Rectal smooth muscle tissue (tissue), 1 donor: Measurements from ENCODE around the gene SET.
A peak's percentile ranks its signal among the peaks of the same experiment; 100 is the strongest.

ENCODE experiments used
- H3K27ac ChIP-seq: one replicate; pipeline ENCODE4 v1.7.0; 2013; ENCODE audit warnings: low read depth, low read length, inconsistent platforms
- H3K27me3 ChIP-seq: one replicate; pipeline ENCODE4 v1.7.0; 2013; ENCODE audit warnings: low read length; ENCODE audit not compliant: control insufficient read depth, insufficient read depth
- H3K36me3 ChIP-seq: one replicate; pipeline ENCODE4 v1.7.0; 2013; ENCODE audit warnings: low read length; ENCODE audit not compliant: control insufficient read depth, insufficient read depth
- H3K4me1 ChIP-seq: one replicate; pipeline ENCODE4 v1.7.0; 2013; ENCODE audit warnings: low read length; ENCODE audit not compliant: control insufficient read depth, insufficient read depth
- H3K4me3 ChIP-seq: one replicate; pipeline ENCODE4 v1.7.0; 2013; ENCODE audit warnings: low read length
- H3K9ac ChIP-seq: one replicate; pipeline ENCODE4 v1.7.0; 2013; ENCODE audit warnings: low read length

SET gene

DNA sequence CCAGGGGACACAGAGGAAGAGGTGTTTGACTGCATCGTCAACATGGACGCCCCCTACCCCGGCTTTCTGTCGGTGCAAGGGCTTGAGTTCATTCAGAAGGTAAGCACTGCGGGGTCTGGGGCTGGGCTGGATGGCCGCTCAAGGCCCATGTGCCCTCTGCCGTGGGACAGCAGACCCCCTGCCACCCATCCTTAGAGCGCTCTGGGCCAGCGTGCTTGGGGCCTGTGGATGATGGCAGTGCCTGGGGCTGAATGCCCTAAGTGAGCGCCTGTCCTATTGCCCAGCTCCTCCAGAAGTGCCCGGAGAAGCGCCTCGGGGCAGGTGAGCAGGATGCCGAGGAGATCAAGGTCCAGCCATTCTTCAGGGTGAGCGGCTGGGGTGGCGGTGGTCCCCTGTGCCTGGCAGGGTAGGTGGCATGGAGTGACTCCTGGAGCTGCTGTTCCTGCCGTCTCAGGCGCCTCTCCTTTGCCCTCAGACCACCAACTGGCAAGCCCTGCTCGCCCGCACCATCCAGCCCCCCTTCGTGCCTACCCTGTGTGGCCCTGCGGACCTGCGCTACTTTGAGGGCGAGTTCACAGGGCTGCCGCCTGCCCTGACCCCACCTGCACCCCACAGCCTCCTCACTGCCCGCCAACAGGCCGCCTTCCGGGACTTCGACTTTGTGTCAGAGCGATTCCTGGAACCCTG is 31.0 kb downstream of the SET start:
- Histone ChIP-seq H3K27me3 (no peaks in the 10 kb centered on the region), H3K4me1 (no peaks in the 10 kb centered on the region), H3K9ac (no peak overlapping the region), H3K4me3 (no peak overlapping the region), H3K27ac (no peak overlapping the region), H3K36me3 (no peaks in the 10 kb centered on the region)

DNA sequence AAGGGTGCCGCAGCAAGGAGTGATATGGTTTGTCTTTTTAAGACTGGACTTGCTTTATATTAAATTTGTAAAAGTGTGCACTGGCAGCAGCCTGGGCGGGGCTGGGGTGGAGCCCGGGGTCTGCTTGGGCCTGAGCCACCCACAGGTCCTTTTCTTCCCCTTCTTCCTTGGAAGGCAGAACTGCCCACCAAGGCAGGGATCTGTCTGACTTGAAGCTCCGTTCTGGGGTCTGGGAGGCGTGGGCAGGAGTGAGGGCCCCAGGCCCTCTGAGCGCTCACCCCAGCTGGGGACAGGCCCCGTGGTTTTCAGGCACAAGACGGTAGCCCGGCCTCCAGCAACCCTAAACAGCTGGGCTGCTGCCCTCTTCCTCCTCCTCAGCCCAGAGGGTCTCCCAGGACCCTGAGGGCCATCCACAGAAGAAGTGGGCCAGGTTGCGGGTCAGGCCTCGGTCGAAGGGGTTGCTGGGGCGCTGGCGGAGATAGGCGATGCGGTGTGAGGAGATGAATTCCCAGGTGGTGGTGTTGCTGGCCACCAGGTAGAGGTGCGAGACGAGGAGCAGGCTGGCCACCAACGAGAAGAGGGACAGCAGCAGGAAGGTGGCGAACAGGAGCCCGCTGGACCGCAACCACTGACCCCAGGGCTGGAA is 31.9 kb downstream of the SET start:
- H3K4me3 ChIP-seq: no peak overlapping the region
- H3K9ac ChIP-seq: no peak overlapping the region
- no peaks in the 10 kb centered on the region for H3K4me1 ChIP-seq
- H3K36me3 ChIP-seq: no peaks in the 10 kb centered on the region
- H3K27ac ChIP-seq: no peak overlapping the region
- H3K27me3 ChIP-seq: no peaks in the 10 kb centered on the region

DNA sequence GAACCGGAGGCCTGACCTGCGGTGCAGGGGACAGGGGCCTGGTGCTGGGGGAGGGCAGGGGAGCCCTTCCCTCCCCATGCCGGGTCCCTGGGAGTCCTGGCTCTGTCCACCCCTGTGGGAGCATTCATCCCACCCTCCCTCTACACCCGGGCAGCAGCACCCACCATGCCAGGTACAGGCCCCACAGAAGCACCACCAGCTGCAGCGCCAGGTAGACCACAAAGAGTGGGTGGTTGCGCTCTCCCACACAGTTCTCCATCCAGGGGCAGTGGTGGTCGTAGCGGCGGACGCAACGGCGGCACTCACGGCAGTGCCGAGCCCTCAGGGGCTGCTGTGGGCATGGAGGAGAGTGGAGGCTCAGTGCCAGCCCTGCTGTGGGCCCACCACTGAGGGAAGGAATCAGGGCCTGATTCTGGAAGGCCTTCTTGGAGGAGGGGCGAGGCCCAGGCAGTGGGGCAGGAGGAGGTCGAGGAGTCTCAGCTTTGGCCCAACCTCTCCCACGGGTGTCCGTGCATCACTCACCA is 32.5 kb downstream of the SET start:
- H3K27ac ChIP-seq: no peak overlapping the region
- H3K27me3 ChIP-seq: no peaks in the 10 kb centered on the region
- H3K9ac ChIP-seq: no peak overlapping the region
- no peaks in the 10 kb centered on the region for H3K36me3 ChIP-seq
- H3K4me3 ChIP-seq: no peak overlapping the region
- H3K4me1 ChIP-seq: no peaks in the 10 kb centered on the region

DNA sequence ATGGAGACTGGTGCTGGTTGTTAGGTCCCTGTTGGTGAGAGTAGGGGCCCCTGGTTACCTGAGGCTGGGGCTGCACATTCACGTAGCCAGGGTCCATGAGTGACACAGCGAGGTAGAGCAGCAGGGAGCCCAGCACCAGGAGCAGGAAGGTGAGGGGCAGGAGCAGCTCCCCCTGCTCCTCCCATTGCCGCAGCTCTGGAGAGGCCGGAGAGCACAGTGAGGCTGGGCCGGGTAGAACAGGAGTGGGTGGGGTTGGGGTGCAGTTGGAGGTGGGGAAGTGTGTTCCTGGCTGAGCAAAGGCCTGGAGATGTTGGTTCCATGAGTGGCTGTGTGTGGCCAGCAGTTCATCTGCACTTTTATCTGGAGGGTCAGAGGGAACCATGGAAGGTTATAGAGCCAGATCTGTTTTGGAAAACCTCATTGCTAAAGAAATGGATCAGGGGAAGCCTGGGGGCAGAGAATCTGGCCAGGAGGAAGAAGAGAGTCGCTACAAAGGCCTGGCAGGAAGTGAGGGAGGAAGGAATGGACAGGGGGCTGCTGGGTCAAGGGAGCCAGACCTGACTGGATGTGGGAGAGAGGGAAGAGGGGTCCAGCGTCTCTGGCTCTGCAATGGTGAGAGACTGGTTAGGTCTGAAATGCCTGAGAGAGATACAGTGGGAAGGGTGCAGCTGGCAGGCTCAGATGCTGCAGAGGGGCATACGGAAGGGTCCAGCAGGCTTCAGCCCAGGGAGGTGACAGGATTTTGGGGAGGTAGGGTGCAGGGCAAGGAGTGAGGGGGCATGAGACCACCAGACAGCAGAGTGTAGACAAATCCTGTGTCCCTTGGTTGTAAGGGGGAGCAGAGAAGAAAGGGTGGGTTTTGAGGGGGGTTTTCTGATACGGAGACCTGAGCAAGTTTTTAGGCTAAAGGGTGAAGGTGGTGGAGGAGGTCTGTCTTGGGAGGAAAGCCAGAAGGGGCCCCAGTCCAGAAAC is 33.6 kb downstream of the SET start:
- Histone ChIP-seq H3K9ac (no peak overlapping the region), H3K4me3 (no peak overlapping the region), H3K36me3 (no peaks in the 10 kb centered on the region), H3K4me1 (no peaks in the 10 kb centered on the region), H3K27ac (no peak overlapping the region), H3K27me3 (no peaks in the 10 kb centered on the region)

DNA sequence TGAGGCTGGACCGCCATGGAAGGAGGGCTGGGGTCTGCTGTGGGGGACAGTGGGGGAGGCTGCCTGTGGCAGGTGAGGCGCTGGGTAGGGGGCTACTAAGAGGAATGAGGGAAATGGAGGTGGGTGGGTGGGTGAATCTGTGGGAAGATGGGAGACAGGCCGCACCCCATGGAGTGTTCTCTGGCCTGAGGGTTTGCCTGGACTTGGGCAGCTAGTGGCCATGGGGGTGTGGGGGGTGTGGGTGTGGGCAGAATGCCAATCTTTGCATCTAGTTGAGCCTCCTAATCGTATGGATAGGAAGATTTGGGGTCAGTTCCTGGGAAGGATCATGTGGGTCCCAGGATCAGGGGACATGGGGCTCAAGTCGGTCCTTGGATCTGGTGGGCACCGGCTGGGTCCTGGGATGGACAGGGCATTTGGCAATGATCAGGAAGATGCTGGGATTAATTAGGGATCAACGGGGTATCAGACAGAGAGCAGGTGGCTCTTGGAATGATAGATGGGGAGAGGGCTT is 34.4 kb downstream of the SET start:
- Histone ChIP-seq H3K27ac (peak overlapping the region; percentile 5), H3K4me3 (peak overlapping the region; percentile 80), H3K4me1 (no peaks in the 10 kb centered on the region), H3K27me3 (no peaks in the 10 kb centered on the region), H3K9ac (peak overlapping the region; percentile 78), H3K36me3 (no peaks in the 10 kb centered on the region)

DNA sequence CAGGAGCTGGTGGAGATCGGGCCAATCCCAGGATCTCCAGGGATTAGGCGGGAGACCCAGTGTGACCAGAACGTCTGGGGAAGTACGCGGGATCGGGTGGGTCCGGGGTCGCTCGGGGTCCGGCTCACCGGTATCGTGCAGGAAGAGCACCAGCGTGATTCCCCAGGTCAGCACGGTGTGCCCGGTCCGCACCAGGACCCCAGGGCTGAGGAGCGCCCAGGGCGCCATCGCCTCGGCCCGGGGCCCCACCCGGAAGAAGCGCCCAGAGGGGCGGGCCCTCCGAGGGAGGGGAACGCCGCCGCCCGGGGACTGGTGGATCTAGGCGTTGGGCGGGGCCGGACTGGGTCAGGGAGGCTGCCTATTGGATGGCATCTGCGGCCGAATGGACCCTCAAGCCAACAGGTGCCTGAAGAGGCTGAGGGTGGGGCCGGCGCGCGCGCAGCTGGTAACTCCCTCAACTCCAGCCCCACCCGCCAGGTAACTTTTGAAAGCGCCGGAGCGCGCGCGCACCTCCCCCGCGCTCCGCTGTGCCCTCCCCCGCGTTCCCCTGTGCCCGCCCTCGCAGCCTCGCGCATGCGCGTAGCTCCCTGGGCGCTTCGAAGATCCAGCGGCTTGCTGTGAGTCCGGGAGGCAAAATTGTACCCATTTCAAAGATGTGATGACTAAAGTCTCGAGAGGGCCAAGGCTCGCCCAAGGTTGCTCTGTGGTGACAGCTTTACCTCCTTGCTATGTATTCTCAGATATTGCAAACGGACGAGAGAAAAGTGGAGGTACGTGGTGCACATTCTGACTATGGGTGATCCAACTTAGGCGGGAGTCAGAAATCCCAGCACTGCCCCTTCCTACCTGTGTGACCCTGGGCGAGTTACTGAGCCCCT is 35.1 kb downstream of the SET start, which contains the start of gene ZDHHC12:
TSS of gene ZDHHC12 (minus strand) at position 262 of the 878 bp plus-strand sequence. CDS start at position 228, 34 bp downstream.
- Histone ChIP-seq H3K4me3 (peak within 1 kb of the TSS; percentile 80), H3K27ac (peak within 1 kb of the TSS; percentile 49), H3K36me3 (no peaks in the 10 kb centered on the region), H3K27me3 (no peaks in the 10 kb centered on the region), H3K4me1 (no peaks in the 10 kb centered on the region), H3K9ac (peak within 1 kb of the TSS; percentile 78)

DNA sequence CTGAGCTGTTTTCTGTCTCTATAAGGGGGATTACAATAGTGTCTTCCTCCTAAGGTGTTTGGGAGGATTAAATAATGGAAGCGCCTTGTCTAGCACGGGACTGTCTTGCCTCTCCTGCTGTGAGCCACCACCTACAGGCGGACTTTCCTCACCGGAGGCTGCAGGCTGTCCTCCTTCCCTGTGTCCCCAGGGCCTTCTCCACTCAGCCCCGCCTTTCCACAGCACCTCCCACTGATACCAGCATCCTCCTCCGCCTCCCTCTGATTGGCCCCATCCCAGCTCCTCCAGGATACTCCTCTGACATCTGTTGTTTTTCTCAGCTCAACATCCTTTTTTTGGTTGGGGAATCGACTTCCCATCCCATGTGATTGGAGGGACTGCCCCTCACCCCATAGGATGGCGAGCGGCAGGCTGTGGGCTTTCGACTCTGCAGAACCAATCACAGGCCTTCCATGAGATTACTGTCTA is 35.8 kb downstream of the SET start:
- H3K4me3 ChIP-seq: peak overlapping the region; percentile 80
- H3K9ac ChIP-seq: no peak overlapping the region
- no peaks in the 10 kb centered on the region for H3K36me3 ChIP-seq
- no peaks in the 10 kb centered on the region for H3K27me3 ChIP-seq
- no peaks in the 10 kb centered on the region for H3K4me1 ChIP-seq
- no peak overlapping the region for H3K27ac ChIP-seq

DNA sequence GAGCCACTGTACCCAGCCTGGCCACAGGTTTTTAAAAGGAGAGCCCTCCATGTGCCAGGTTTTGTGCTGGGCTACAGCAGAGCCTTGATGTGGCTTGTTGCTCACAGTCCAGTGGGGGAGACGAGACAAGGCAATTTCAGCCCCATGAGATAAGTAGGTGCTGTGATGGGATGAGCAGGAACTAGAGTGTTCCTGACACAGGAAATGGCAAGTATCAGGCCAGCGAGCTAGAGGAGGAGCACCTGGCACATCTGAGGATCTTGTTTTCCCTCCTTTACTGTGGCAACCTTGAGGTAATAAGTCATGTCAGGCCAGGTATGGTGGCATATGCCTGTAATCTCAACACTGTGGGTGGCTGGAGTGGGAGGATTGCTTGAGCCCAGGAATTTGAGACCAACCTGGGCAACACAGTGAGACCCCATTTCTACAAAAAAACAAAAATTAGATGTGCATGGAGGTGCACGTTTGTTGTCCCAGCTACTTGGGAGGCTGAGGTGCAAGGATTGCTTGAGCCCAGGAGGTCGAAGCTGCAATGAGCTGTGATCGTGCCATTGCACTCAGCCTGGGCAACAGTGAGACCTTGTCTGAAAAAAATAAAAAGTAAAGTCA is 38.7 kb downstream of the SET start:
- H3K4me1 ChIP-seq: no peaks in the 10 kb centered on the region
- no peaks in the 10 kb centered on the region for H3K36me3 ChIP-seq
- no peak overlapping the region for H3K27ac ChIP-seq
- H3K9ac ChIP-seq: no peak overlapping the region
- no peak overlapping the region for H3K4me3 ChIP-seq
- H3K27me3 ChIP-seq: no peaks in the 10 kb centered on the region

GRCh38 chr9:128728298-128728697 is 39.3 kb downstream of the SET start:
- Histone ChIP-seq H3K9ac (no peak overlapping the region), H3K27ac (no peak overlapping the region), H3K4me1 (no peaks in the 10 kb centered on the region), H3K4me3 (no peak overlapping the region), H3K36me3 (no peaks in the 10 kb centered on the region), H3K27me3 (no peaks in the 10 kb centered on the region)

DNA sequence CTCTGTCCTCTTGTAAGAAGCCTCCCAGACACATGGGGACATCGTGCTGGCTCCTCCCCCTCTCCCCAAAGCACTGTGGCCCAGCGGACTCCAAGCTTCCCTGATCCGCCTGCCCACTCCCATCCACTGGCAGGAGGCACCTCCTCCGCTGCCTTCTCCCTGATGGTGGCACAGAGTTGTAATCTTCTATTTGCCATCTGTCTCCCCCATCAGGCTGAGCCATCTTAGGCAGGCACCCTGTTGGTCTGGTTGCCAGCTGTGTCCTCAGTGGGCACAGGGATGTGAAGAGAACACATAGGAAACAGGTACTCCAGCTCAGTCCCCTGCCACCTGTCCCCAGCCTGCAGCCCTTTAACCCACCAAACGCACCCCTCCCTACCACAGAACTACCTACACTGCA is 40.3 kb downstream of the SET start:
- no peaks in the 10 kb centered on the region for H3K27me3 ChIP-seq
- H3K27ac ChIP-seq: no peak overlapping the region
- no peaks in the 10 kb centered on the region for H3K4me1 ChIP-seq
- H3K36me3 ChIP-seq: no peaks in the 10 kb centered on the region
- no peak overlapping the region for H3K9ac ChIP-seq
- H3K4me3 ChIP-seq: no peak overlapping the region
